NB4 (cell line): ENCODE results near the gene RNF220.

ENCODE experiments used
- POLR2A ChIP-seq: IDR thresholded peaks from 2 replicates; pipeline ENCODE4 v1.6.1; 2011; ENCODE audit warnings: mild to moderate bottlenecking; ENCODE audit not compliant: insufficient read length; ENCODE audit errors: extremely low read depth
- TF ChIP-seq, protein P1 (sequence below): IDR thresholded peaks from one replicate; pipeline ENCODE4 v1.5.1; 2012; ENCODE audit warnings: low read depth, low read length
- TF ChIP-seq, protein P2 (sequence below): IDR thresholded peaks from 2 replicates; pipeline ENCODE4 v1.6.1; 2011; ENCODE audit warnings: low read depth, low read length

DNA sequence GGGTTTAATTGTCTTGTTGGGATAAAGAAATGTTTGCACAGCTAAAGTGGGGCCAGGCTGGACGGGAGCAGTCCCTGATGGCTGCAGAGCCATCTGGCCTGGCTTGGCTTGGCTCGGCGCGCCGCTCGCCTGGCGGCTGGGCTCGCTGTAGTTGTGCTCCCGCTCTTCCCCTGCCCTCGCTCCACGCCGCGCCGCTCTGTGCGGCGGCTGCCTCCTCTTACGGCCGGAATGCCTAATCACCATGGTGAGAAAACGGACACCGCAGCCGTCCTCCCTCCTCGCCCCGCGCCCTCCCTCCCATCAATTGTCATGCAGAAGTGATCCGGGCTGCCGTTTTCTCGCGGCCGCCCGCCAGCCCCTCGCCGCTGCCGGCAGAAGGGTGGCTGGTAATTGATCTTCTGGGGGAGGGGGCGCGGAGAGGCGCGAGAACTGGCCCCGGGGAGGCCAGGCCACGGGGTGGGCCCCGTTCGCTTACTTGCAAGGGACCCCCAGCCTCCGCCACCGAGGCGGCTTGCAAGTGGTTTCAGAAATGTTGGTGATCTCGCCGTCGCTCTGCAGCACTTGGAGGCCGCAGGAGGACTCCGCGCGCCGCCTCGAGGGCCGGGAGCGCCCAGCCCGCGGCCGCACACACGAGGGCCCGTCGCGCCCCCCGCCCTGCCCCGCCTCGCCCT lies 12.4 kb downstream of the RNF220 start:
- TF ChIP-seq, protein P1, sequence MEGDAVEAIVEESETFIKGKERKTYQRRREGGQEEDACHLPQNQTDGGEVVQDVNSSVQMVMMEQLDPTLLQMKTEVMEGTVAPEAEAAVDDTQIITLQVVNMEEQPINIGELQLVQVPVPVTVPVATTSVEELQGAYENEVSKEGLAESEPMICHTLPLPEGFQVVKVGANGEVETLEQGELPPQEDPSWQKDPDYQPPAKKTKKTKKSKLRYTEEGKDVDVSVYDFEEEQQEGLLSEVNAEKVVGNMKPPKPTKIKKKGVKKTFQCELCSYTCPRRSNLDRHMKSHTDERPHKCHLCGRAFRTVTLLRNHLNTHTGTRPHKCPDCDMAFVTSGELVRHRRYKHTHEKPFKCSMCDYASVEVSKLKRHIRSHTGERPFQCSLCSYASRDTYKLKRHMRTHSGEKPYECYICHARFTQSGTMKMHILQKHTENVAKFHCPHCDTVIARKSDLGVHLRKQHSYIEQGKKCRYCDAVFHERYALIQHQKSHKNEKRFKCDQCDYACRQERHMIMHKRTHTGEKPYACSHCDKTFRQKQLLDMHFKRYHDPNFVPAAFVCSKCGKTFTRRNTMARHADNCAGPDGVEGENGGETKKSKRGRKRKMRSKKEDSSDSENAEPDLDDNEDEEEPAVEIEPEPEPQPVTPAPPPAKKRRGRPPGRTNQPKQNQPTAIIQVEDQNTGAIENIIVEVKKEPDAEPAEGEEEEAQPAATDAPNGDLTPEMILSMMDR, result no peak
- TF ChIP-seq POLR2A, result no peak
- TF ChIP-seq, protein P2, sequence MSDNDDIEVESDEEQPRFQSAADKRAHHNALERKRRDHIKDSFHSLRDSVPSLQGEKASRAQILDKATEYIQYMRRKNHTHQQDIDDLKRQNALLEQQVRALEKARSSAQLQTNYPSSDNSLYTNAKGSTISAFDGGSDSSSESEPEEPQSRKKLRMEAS, result no peak
